Mesothelial cell of epicardium (in vitro differentiated cells): Measurements from ENCODE around the gene DYNC2H1. TPM values are rescaled to one million over a fixed set of nuclear protein-coding genes. Genes with fewer than 3 reads are reported as not detected.
"Not testable (repeated sequence)": the region's sequence is repeated elsewhere in the genome, so short reads cannot be mapped to it uniquely, and the experiment has no call there.

Experiments
- DNase-seq, 2 experiments: peaks; one replicate each; pipeline ENCODE4 v3.0.0; 2021; ENCODE audit warnings: low spot score in 2 of 2; ENCODE audit not compliant: unreplicated experiment in 2 of 2
- H3K27ac Mint-ChIP-seq: 2 replicates; pipeline ENCODE4 v1.8.0; 2021; ENCODE audit warnings: mixed read lengths
- H3K27me3 Mint-ChIP-seq: 2 replicates; pipeline ENCODE4 v1.8.0; 2021; ENCODE audit warnings: low read depth, mixed read lengths
- H3K36me3 Mint-ChIP-seq: 2 replicates; pipeline ENCODE4 v1.8.0; 2021; ENCODE audit warnings: mixed read lengths
- H3K4me1 Mint-ChIP-seq: 2 replicates; pipeline ENCODE4 v1.8.0; 2021; ENCODE audit warnings: mixed read lengths
- H3K4me3 Mint-ChIP-seq: 2 replicates; pipeline ENCODE4 v1.8.0; 2021; ENCODE audit warnings: mild to moderate bottlenecking, moderate library complexity, mixed read lengths
- H3K9me3 Mint-ChIP-seq: 2 replicates; pipeline ENCODE4 v1.8.0; 2021; ENCODE audit warnings: mixed read lengths
- total RNA-seq: library from RNA; stranded (reverse); gene quantifications from 3 replicates; pipeline ENCODE4 v1.2.1, GENCODE V29; 2021
- TF ChIP-seq, protein P1 (sequence below): fragments of 200-600 bp; sonication (generic); IDR thresholded peaks from one replicate; pipeline ENCODE4 v1.5.0; 2021; ENCODE audit warnings: antibody characterized with exemption; ENCODE audit not compliant: unreplicated experiment

Gene DYNC2H1
- total RNA-seq, 1 donor from 2014 or later, result 18.0 TPM

DNA sequence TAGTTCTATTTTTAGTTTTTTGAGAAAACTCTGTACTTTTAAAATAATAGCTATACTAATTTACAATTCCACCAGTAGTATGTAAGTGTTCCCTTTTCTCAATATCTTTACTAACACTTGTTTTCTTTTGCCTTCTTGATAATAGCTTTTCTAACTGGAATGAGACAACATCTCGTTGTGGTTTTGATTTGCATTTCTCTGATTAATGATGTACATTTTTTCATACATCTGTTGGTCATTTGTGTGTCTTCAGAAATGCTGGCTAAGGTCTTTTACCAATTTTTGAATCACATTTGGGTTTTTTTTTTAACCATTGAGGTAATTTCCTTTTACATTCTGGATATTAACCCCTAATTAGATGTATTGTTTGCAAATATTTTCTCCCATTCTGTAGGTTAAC is 258.9 kb downstream of the DYNC2H1 start:
- DNase-seq, result no peak
- H3K27ac Mint-ChIP-seq, result no peak overlapping the region
- peaks cover 15% of the 10 kb centered on the region for H3K9me3 Mint-ChIP-seq
- peaks cover 15% of the 10 kb centered on the region for H3K36me3 Mint-ChIP-seq
- H3K27me3 Mint-ChIP-seq, result no peaks in the 10 kb centered on the region
- H3K4me3 Mint-ChIP-seq, result no peak overlapping the region
- no peaks in the 10 kb centered on the region for H3K4me1 Mint-ChIP-seq
- TF ChIP-seq, protein P1, sequence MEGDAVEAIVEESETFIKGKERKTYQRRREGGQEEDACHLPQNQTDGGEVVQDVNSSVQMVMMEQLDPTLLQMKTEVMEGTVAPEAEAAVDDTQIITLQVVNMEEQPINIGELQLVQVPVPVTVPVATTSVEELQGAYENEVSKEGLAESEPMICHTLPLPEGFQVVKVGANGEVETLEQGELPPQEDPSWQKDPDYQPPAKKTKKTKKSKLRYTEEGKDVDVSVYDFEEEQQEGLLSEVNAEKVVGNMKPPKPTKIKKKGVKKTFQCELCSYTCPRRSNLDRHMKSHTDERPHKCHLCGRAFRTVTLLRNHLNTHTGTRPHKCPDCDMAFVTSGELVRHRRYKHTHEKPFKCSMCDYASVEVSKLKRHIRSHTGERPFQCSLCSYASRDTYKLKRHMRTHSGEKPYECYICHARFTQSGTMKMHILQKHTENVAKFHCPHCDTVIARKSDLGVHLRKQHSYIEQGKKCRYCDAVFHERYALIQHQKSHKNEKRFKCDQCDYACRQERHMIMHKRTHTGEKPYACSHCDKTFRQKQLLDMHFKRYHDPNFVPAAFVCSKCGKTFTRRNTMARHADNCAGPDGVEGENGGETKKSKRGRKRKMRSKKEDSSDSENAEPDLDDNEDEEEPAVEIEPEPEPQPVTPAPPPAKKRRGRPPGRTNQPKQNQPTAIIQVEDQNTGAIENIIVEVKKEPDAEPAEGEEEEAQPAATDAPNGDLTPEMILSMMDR, result no peak

DNA sequence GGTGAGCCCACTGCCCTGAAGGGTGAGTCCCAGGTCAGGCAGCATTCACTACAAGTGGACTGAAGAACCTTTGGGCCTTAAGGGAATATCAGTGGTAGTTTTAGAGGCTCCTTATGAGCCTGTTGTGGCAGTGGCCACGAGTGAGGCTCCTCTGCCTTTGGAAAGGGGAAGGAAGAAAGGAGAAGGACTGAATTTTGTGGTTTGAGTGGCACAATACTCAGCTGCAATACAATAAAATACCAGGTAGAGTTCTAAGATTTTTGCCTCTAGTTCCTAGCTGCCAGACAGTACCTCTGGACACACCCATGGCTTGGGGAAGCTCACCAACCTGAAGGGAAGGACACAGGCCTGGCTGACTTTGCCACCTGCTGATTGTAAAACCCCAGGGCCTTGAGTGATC is 260.9 kb downstream of the DYNC2H1 start:
- no peak overlapping the region for H3K27ac Mint-ChIP-seq
- DNase-seq, result no peak
- H3K36me3 Mint-ChIP-seq, result peaks cover 25% of the 10 kb centered on the region
- no peak overlapping the region for H3K4me3 Mint-ChIP-seq
- H3K27me3 Mint-ChIP-seq, result no peaks in the 10 kb centered on the region
- peaks cover 31% of the 10 kb centered on the region for H3K9me3 Mint-ChIP-seq
- no peaks in the 10 kb centered on the region for H3K4me1 Mint-ChIP-seq
- TF ChIP-seq, protein P1, result no peak

DNA sequence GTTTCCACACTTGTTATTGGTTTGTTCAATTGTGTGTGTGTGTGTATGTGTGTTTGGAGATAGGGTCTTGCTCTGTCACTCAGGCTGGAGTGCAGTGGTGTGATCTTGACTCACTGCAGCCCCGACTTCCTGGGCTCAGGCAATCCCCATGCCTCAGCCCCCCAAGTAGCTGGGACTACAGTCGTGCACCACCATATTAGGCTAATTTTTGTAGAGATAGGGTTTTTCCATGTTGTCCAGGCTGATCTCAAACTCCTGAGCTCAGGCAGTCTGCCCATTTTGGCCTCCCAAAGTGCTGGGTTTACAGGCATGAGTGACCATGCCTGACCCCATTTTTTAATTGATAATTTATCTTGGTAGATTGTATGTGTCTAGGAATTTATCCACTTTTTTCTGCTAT is 263.7 kb downstream of the DYNC2H1 start:
- no peak overlapping the region for H3K4me3 Mint-ChIP-seq
- H3K4me1 Mint-ChIP-seq, result no peaks in the 10 kb centered on the region
- peaks cover 42% of the 10 kb centered on the region for H3K36me3 Mint-ChIP-seq
- TF ChIP-seq, protein P1, result no peak
- H3K27ac Mint-ChIP-seq, result no peak overlapping the region
- peaks cover 53% of the 10 kb centered on the region for H3K9me3 Mint-ChIP-seq
- H3K27me3 Mint-ChIP-seq, result no peaks in the 10 kb centered on the region
- no peak for DNase-seq

DNA sequence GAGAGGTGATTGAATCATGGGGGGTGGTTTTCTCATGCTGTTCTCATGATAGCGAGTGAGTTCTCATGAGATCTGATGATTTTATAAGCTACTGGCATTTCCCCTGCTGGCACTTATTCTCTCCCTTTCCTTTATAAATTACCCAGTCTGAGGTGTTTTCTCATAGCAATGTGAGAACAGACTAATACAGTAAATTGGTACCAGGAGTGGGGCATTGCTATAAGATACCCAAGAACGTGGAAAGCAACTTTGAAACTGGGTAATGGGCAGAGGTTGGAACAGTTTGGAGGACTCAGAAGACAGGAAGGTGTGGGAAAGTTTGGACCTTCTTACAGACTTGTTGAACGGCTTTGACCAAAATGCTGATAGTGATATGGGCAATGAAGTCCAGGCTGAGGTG is 265.0 kb downstream of the DYNC2H1 start:
- peaks cover 42% of the 10 kb centered on the region for H3K36me3 Mint-ChIP-seq
- H3K4me1 Mint-ChIP-seq, H3K27me3 Mint-ChIP-seq, H3K4me3 Mint-ChIP-seq, DNase-seq, H3K27ac Mint-ChIP-seq: not testable (repeated sequence)
- peaks cover 53% of the 10 kb centered on the region for H3K9me3 Mint-ChIP-seq

DNA sequence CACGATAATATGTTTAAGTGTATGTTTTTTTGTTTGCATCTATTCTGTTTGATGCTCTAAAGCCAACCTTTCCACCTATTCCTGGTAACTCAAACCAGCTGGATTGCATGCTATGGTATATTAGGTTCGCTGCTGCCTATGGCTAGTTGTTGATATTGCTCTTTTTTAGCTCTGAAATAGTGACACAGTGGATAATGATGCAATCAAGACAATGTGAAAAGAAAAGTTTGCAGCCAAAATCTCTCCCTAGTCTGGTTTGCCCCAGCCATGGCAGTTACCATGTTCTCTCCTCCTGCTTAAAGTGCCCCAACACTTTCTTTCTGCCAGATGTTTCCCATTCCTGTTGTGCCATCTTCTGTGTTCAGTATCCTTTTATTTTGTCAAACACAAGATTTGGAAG is 269.7 kb downstream of the DYNC2H1 start:
- H3K4me3 Mint-ChIP-seq, result no peak overlapping the region
- TF ChIP-seq, protein P1, result no peak
- H3K27ac Mint-ChIP-seq, result no peak overlapping the region

DNA sequence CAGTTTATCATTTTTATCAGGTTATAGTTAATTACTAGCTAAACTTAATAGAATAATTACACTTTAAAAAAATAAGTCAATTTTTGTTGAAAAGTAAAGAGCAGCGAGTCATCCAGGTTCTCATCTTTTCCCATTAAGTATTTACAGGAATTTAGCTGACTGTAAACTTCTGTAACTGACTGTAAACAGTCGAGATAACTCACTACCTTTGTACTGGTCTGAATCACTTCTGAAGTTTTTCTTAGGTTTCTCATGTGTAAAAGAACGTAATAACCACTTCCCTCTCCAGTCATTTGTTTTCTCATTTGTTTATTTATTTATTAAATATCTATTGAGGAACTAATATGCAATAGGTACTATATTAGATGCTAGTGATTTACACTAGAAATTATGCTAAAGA is 270.8 kb downstream of the DYNC2H1 start:
- peaks cover 17% of the 10 kb centered on the region for H3K36me3 Mint-ChIP-seq
- H3K9me3 Mint-ChIP-seq, result peaks cover 22% of the 10 kb centered on the region
- H3K4me3 Mint-ChIP-seq, result no peak overlapping the region
- TF ChIP-seq, protein P1, result no peak
- no peaks in the 10 kb centered on the region for H3K27me3 Mint-ChIP-seq
- DNase-seq, result no peak
- H3K4me1 Mint-ChIP-seq, result no peaks in the 10 kb centered on the region
- no peak overlapping the region for H3K27ac Mint-ChIP-seq

More for the DNA sequence above, 269.7 kb downstream of the DYNC2H1 start:
- no peaks in the 10 kb centered on the region for H3K27me3 Mint-ChIP-seq
- H3K4me1 Mint-ChIP-seq, result no peaks in the 10 kb centered on the region
- DNase-seq, result no peak
- peaks cover 31% of the 10 kb centered on the region for H3K9me3 Mint-ChIP-seq
- peaks cover 26% of the 10 kb centered on the region for H3K36me3 Mint-ChIP-seq
